Loucy (cell line): ENCODE data around the gene CTNS.

Source experiments
- H2AFZ ChIP-seq: fragments of 200-600 bp; sonication (generic); 2 replicates; pipeline ENCODE4 v1.6.0; 2016; ENCODE audit warnings: antibody characterized with exemption, mild to moderate bottlenecking, low read length, moderate library complexity
- H3F3A ChIP-seq: fragments of 200-600 bp; 2 replicates; pipeline ENCODE4 v1.6.0; 2016; ENCODE audit warnings: antibody characterized with exemption, low read depth, mild to moderate bottlenecking
- H3K27me3 ChIP-seq: fragments of 200-600 bp; sonication (generic); 2 replicates; pipeline ENCODE4 v1.6.1; 2014; ENCODE audit warnings: low read length, mild to moderate bottlenecking; ENCODE audit not compliant: insufficient read depth, poor library complexity, severe bottlenecking
- H3K36me3 ChIP-seq: fragments of 200-600 bp; sonication (generic); 2 replicates; pipeline ENCODE4 v1.6.1; 2016; ENCODE audit warnings: low read length; ENCODE audit not compliant: insufficient read depth
- H3K4me1 ChIP-seq: fragments of 200-600 bp; sonication (generic); 2 replicates; pipeline ENCODE4 v1.5.1; 2014; ENCODE audit warnings: low read length, mild to moderate bottlenecking; ENCODE audit not compliant: insufficient read depth, poor library complexity, severe bottlenecking
- H3K4me2 ChIP-seq: fragments of 200-600 bp; sonication (generic); 2 replicates; pipeline ENCODE4 v1.6.0; 2014; ENCODE audit warnings: antibody characterized with exemption, low read length, low read depth, mild to moderate bottlenecking; ENCODE audit not compliant: poor library complexity, severe bottlenecking
- H3K4me3 ChIP-seq: fragments of 200-600 bp; sonication (generic); 2 replicates; pipeline ENCODE4 v1.5.1; 2014; ENCODE audit warnings: low read length, mild to moderate bottlenecking, mixed read lengths; ENCODE audit not compliant: poor library complexity, severe bottlenecking
- H3K79me2 ChIP-seq: fragments of 200-600 bp; sonication (generic); 2 replicates; pipeline ENCODE4 v1.6.1; 2014; ENCODE audit warnings: low read length; ENCODE audit not compliant: insufficient read depth
- H3K9ac ChIP-seq: fragments of 200-600 bp; sonication (generic); 2 replicates; pipeline ENCODE4 v1.6.0; 2014; ENCODE audit warnings: mild to moderate bottlenecking, low read depth, low read length, moderate library complexity; ENCODE audit not compliant: poor library complexity, severe bottlenecking
- H3K9me2 ChIP-seq: fragments of 200-600 bp; sonication (generic); replicated peaks from 2 replicates; pipeline ENCODE4 v1.6.1; 2016; ENCODE audit warnings: low read depth, low read length, mixed read lengths
- H3K9me3 ChIP-seq: fragments of 200-600 bp; sonication (generic); 2 replicates; pipeline ENCODE4 v1.6.1; 2014; ENCODE audit warnings: mild to moderate bottlenecking, antibody characterized with exemption, low read length, low read depth; ENCODE audit not compliant: insufficient read depth
- H4K20me1 ChIP-seq: fragments of 200-600 bp; sonication (generic); 2 replicates; pipeline ENCODE4 v1.6.0; 2014; ENCODE audit warnings: antibody characterized with exemption, low read length, mild to moderate bottlenecking; ENCODE audit not compliant: insufficient read depth, poor library complexity, severe bottlenecking
- CTCF ChIP-seq: fragments of 200-600 bp; sonication (generic); conservative IDR thresholded peaks from 2 replicates; pipeline ENCODE4 v1.5.1; 2014; ENCODE audit warnings: mild to moderate bottlenecking, antibody characterized with exemption, low read length
- EZH2phosphoT487 ChIP-seq: fragments of 200-600 bp; IDR thresholded peaks from 2 replicates; pipeline ENCODE4 v1.6.1; 2018; ENCODE audit warnings: antibody characterized with exemption, mild to moderate bottlenecking, moderate library complexity, borderline replicate concordance

The CTNS gene

GRCh38 chr17:3603119-3603869 lies 33.3 kb upstream of the CTNS start:
- no peaks in the 10 kb centered on the region for H3K79me2 ChIP-seq
- no peak for TF ChIP-seq EZH2phosphoT487
- no peak for TF ChIP-seq CTCF
- H3K9me3 ChIP-seq: no peaks in the 10 kb centered on the region
- no peaks in the 10 kb centered on the region for H3K36me3 ChIP-seq
- H3K27me3 ChIP-seq: no peaks in the 10 kb centered on the region
- no peak overlapping the region for H3K4me2 ChIP-seq
- H3K4me1 ChIP-seq: no peaks in the 10 kb centered on the region
- no peak overlapping the region for H2AFZ ChIP-seq
- no peaks in the 10 kb centered on the region for H3F3A ChIP-seq
- no peaks in the 10 kb centered on the region for H4K20me1 ChIP-seq
- no peak overlapping the region for H3K4me3 ChIP-seq
- H3K9me2 ChIP-seq: no peaks in the 10 kb centered on the region
- no peak overlapping the region for H3K9ac ChIP-seq

GRCh38 chr17:3603870-3604259 lies 32.7 kb upstream of the CTNS start:
- H3K36me3 ChIP-seq: no peaks in the 10 kb centered on the region
- H3F3A ChIP-seq: no peaks in the 10 kb centered on the region
- TF ChIP-seq EZH2phosphoT487 (no peak), CTCF (no peak)
- no peaks in the 10 kb centered on the region for H3K4me1 ChIP-seq
- H3K9me3 ChIP-seq: no peaks in the 10 kb centered on the region
- no peak overlapping the region for H3K4me3 ChIP-seq
- no peak overlapping the region for H3K4me2 ChIP-seq
- no peak overlapping the region for H2AFZ ChIP-seq
- no peaks in the 10 kb centered on the region for H3K27me3 ChIP-seq
- H3K9me2 ChIP-seq: no peaks in the 10 kb centered on the region
- no peaks in the 10 kb centered on the region for H4K20me1 ChIP-seq
- H3K79me2 ChIP-seq: no peaks in the 10 kb centered on the region
- no peak overlapping the region for H3K9ac ChIP-seq

DNA sequence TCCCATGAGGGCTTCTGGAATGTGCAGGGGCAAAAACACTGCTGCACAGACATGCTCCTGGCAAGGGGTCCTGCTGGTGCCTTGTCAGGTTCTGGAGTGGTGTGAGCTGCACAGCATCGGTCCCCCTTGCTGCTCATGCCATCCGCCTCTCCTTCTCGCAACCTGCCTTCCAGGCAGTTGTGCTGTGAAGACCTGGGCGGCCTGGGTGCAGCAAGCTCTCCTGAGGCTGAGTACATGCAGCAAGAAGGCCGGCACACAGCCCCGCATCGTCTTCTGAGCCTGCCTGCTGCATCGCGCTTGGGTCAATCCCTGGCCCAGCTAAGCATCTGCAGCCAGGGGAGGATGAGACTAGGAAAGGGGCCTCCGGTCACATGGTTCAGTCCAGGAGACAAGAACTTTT lies 26.9 kb upstream of the CTNS start:
- Histone ChIP-seq H3K4me1 (no peaks in the 10 kb centered on the region), H3F3A (no peaks in the 10 kb centered on the region), H3K36me3 (peaks cover 20% of the 10 kb centered on the region; the same call in 1 of the 2 replicates), H3K9me2 (no peaks in the 10 kb centered on the region), H2AFZ (no peak overlapping the region), H3K4me3 (no peak overlapping the region), H3K9ac (no peak overlapping the region), H3K9me3 (no peaks in the 10 kb centered on the region), H4K20me1 (no peaks in the 10 kb centered on the region), H3K79me2 (no peaks in the 10 kb centered on the region), H3K4me2 (no peak overlapping the region), H3K27me3 (no peaks in the 10 kb centered on the region)
- TF ChIP-seq CTCF (no peak), EZH2phosphoT487 (no peak)
